DND-41 (cell line): ENCODE measurements around the gene RCAN2.

Experiments
- EZH2 ChIP-seq: IDR thresholded peaks from 3 replicates; pipeline ENCODE4 v1.6.1; 2012; ENCODE audit warnings: borderline replicate concordance, low read depth, mild to moderate bottlenecking, moderate library complexity, low read length, inconsistent platforms; ENCODE audit not compliant: severe bottlenecking
- TF ChIP-seq, protein P1 (sequence below): IDR thresholded peaks from 2 replicates; pipeline ENCODE4 v1.5.1; 2012; ENCODE audit warnings: borderline replicate concordance, low read length, moderate library complexity, mild to moderate bottlenecking; ENCODE audit not compliant: poor library complexity, severe bottlenecking; ENCODE audit errors: extremely low read depth

DNA sequence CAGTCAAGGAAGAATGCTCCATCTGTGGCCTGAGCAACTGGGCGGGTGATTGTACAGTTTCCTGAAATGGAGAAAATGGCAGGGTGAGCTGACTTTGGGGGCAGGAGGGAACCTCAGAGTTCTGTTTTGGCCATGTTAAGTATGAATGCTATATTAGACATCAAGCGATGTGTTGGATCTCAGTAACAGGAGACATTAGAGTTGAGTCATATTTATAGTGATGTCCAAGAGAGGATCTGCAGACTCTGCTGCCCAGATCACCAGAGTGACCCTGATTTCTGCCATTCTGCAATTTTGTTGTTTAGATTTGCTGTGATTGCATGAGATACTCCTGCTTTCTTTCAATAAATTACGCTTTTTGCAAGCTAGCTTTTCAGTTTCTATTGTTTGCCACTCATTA, 189.1 kb downstream of the RCAN2 start:
- TF ChIP-seq, protein P1, sequence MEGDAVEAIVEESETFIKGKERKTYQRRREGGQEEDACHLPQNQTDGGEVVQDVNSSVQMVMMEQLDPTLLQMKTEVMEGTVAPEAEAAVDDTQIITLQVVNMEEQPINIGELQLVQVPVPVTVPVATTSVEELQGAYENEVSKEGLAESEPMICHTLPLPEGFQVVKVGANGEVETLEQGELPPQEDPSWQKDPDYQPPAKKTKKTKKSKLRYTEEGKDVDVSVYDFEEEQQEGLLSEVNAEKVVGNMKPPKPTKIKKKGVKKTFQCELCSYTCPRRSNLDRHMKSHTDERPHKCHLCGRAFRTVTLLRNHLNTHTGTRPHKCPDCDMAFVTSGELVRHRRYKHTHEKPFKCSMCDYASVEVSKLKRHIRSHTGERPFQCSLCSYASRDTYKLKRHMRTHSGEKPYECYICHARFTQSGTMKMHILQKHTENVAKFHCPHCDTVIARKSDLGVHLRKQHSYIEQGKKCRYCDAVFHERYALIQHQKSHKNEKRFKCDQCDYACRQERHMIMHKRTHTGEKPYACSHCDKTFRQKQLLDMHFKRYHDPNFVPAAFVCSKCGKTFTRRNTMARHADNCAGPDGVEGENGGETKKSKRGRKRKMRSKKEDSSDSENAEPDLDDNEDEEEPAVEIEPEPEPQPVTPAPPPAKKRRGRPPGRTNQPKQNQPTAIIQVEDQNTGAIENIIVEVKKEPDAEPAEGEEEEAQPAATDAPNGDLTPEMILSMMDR: no peak
- no peak for TF ChIP-seq EZH2
